Measurements from ENCODE around the gene BICD1.
A peak's percentile ranks its signal among the peaks of the same experiment; 100 is the strongest.

Gene BICD1

DNA sequence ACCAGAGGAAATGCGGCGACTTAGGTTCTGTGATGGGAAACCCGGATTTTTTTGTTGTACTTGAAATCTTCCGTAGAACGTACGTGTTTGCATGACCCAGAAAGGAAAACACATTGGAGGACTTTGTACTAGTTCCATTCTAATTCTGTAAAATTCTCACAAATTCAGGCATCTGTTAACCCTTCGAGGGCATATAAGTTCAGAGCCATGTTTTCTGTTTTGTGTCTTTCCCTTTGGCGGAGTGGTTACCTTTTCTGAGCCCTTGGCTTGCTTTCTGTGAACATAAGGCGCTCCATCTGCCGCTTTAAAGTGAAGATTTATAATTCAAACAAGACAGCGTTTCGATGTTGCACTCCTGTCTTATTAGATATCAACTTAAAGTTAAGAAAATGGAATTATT is 34.2 kb downstream of the BICD1 start:
- Histone ChIP-seq H3K27ac (ENCODE audit: low read depth, low read length) (peak overlapping the region; percentile 88; the same call in 1 of the 2 replicates), H3K27me3 (ENCODE audit: insufficient read depth, low read length) (no peaks in the 10 kb centered on the region), H3K4me3 (ENCODE audit: low read length) (peak overlapping the region; percentile 53; the same call in 1 of the 2 replicates), H3K4me1 (ENCODE audit: insufficient read depth, low read length) (peaks cover 55% of the 10 kb centered on the region), H3K9me3 (ENCODE audit: insufficient read depth, low read depth, low read length) (no peaks in the 10 kb centered on the region), H3K36me3 (ENCODE audit: insufficient read depth, low read length) (0 out of 2 replicates have a peak, but pooled peaks cover 2% of the 10 kb centered on the region), H3K9ac (ENCODE audit: low read depth, low read length) (peak overlapping the region; percentile 29; the same call in 1 of the 2 replicates)
- 94% methylated on average over 12 of the region's 12 CpGs for WGBS

DNA sequence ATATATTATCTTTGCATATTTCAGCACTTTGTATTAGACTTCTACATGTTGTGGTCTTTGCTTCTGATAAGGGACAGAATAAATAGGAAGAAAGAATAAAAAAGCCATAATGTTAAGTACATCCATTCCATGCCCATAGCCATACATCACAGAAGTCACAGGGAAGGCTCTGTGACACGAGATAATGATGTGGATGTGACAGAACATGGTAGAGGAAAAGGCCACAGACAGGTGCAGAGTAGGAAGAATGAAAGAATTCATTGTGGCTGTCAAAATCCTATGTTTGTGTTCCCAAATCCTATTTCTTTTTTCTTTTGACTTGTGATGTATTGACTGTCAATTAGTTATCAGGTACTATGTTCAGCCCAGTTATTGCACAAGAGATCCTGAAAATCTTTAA is 38.4 kb downstream of the BICD1 start:
- H3K4me3 ChIP-seq (ENCODE audit: low read length), result no peak overlapping the region
- WGBS, result 33% methylated on average over 1 of the region's 1 CpG
- no peaks in the 10 kb centered on the region for H3K27me3 ChIP-seq (ENCODE audit: insufficient read depth, low read length)
- no peak overlapping the region for H3K27ac ChIP-seq (ENCODE audit: low read depth, low read length)
- H3K9me3 ChIP-seq (ENCODE audit: insufficient read depth, low read depth, low read length), result peaks cover 2% of the 10 kb centered on the region; the same call in 1 of the 2 replicates
- peaks cover 9% of the 10 kb centered on the region for H3K36me3 ChIP-seq (ENCODE audit: insufficient read depth, low read length)
- no peak overlapping the region for H3K9ac ChIP-seq (ENCODE audit: low read depth, low read length)
- peaks cover 39% of the 10 kb centered on the region for H3K4me1 ChIP-seq (ENCODE audit: insufficient read depth, low read length)

DNA sequence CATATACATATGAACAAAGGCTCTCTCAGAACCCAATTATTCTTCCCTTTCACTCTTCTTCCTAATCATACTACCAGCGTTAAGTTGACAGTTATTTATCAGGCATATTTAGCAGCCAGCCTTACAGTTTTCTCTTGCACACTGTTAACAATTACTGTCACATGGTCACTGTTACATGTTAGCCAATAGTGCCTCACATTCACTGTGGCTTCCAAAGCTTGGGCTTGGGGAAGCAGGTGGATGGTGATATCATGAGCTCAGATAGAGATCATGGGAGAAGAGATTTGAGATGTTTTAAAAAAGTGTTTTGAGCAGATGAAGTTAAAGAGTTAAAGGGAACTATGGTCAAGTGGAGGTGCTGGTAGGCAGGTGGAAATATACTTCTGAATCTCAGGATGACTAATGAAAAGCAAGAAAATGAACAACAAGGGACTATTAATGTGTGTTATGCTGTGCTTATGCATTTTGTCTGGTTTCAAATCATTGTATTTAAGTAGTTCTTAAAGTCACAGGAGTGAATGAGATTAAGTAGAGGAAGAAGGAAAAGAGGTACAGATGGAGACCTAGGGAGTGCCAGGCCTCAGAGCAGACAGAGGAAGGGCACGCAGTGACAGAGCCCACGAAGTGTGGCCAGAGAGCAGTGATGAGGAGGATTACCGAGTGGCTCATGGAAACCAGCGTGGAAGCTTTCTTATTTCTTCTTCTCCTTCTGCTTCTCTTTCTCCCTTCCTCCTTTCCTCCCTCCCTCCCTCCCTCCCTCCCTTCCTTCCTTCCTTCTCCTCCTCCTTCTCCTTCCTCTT is 39.6 kb downstream of the BICD1 start:
- no peak overlapping the region for H3K9ac ChIP-seq (ENCODE audit: low read depth, low read length)
- H3K27ac ChIP-seq (ENCODE audit: low read depth, low read length), result no peak overlapping the region
- 74% methylated on average over 5 of the region's 5 CpGs for WGBS

DNA sequence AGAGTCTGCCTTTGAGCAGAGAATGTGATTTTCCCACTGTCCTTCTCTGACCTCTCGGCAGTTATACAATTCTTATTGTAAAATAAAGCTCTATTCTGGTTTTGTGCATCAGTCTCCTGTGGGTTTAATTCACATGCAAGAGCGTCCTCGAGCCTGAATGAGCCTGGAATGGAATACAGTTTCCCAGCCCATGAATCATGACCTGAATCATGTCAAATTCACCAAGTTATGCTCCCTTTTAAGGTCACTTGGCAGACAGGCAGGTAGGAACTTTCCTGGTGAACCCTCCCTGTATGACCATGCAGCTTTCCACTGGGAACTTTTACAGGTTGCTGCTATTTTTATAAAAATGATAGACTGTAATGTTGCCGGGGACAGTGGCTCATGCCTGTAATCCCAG is 41.7 kb downstream of the BICD1 start:
- WGBS, result 91% methylated on average over 4 of the region's 4 CpGs
- Histone ChIP-seq H3K27ac (ENCODE audit: low read depth, low read length) (no peak overlapping the region), H3K36me3 (ENCODE audit: insufficient read depth, low read length) (peaks cover 15% of the 10 kb centered on the region), H3K4me3 (ENCODE audit: low read length) (no peak overlapping the region), H3K9ac (ENCODE audit: low read depth, low read length) (no peak overlapping the region), H3K9me3 (ENCODE audit: insufficient read depth, low read depth, low read length) (peaks cover 2% of the 10 kb centered on the region; the same call in 1 of the 2 replicates), H3K4me1 (ENCODE audit: insufficient read depth, low read length) (peaks cover 16% of the 10 kb centered on the region), H3K27me3 (ENCODE audit: insufficient read depth, low read length) (no peaks in the 10 kb centered on the region)

More for the DNA sequence above, 39.6 kb downstream of the BICD1 start:
- Histone ChIP-seq H3K27me3 (ENCODE audit: insufficient read depth, low read length) (no peaks in the 10 kb centered on the region), H3K4me1 (ENCODE audit: insufficient read depth, low read length) (peaks cover 27% of the 10 kb centered on the region), H3K4me3 (ENCODE audit: low read length) (no peak overlapping the region), H3K36me3 (ENCODE audit: insufficient read depth, low read length) (peaks cover 9% of the 10 kb centered on the region), H3K9me3 (ENCODE audit: insufficient read depth, low read depth, low read length) (peaks cover 2% of the 10 kb centered on the region; the same call in 1 of the 2 replicates)

DNA sequence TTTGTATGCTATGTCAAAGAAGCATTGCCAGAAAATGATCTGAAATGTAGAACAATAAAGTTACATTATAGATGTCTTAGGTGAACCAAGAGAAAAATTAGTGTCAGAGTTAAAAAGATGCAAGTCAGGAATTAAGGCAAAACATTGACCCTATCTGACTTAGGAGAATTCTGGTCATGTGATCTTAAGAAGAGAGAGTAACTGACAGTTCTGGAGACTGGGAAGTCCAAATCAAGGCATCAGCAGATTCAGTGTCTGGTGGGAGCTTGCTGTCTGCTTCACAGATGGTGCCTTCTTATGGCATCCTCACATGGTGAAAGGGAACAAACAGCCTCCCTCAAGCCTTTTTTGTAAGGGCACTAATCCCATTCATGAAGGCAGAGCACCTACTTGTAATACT is 42.8 kb downstream of the BICD1 start:
- no peaks in the 10 kb centered on the region for H3K27me3 ChIP-seq (ENCODE audit: insufficient read depth, low read length)
- H3K4me1 ChIP-seq (ENCODE audit: insufficient read depth, low read length), result peaks cover 13% of the 10 kb centered on the region
- H3K9ac ChIP-seq (ENCODE audit: low read depth, low read length), result no peak overlapping the region
- H3K36me3 ChIP-seq (ENCODE audit: insufficient read depth, low read length), result peaks cover 17% of the 10 kb centered on the region
- H3K27ac ChIP-seq (ENCODE audit: low read depth, low read length), result no peak overlapping the region
- peaks cover 2% of the 10 kb centered on the region; the same call in 1 of the 2 replicates for H3K9me3 ChIP-seq (ENCODE audit: insufficient read depth, low read depth, low read length)
- no peak overlapping the region for H3K4me3 ChIP-seq (ENCODE audit: low read length)

DNA sequence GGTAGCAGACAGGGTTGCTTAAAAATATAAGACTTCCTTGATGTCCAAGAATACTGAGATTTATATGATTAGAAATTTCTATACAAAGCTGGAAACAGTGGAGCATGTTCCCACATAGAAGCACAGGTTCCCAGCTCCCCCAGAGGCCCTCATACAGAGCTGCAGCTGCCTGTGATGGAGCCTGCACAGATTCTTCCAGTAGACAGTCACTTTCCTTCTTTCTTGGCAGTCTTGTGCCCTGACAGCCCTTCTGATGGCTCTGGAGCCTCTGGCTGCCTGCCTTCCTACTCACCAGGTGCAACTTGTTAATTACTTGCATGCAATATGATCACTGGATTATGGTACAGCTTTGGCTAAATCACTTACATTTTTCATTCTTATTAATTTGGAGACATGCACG is 44.4 kb downstream of the BICD1 start:
- peaks cover 2% of the 10 kb centered on the region; the same call in 1 of the 2 replicates for H3K9me3 ChIP-seq (ENCODE audit: insufficient read depth, low read depth, low read length)
- H3K36me3 ChIP-seq (ENCODE audit: insufficient read depth, low read length), result peaks cover 17% of the 10 kb centered on the region
- H3K27ac ChIP-seq (ENCODE audit: low read depth, low read length), result no peak overlapping the region
- WGBS, result 88% methylated on average over 1 of the region's 1 CpG
- no peak overlapping the region for H3K9ac ChIP-seq (ENCODE audit: low read depth, low read length)
- H3K4me3 ChIP-seq (ENCODE audit: low read length), result no peak overlapping the region
- H3K27me3 ChIP-seq (ENCODE audit: insufficient read depth, low read length), result no peaks in the 10 kb centered on the region
- peaks cover 24% of the 10 kb centered on the region for H3K4me1 ChIP-seq (ENCODE audit: insufficient read depth, low read length)

DNA sequence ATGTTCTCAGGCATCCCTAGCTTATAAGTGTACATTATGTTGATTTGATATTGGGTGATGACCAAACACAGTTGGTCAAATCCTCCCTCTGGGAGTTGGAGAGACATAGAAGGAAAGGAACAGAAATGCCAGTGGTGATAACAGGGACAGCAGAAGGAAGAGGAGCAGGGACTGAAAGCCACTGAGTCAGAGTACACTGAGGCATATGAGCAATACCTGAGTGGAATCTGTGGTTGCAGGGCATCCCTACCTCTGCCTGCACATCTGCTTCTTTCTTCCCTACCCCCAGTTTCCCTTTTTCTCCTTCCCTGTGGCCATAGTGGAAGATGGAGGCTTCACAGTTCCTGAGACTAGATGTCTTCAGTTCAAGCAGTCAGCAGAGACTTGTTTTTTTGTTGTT is 44.9 kb downstream of the BICD1 start:
- Histone ChIP-seq H3K9me3 (ENCODE audit: insufficient read depth, low read depth, low read length) (peaks cover 2% of the 10 kb centered on the region; the same call in 1 of the 2 replicates), H3K36me3 (ENCODE audit: insufficient read depth, low read length) (peaks cover 17% of the 10 kb centered on the region), H3K4me3 (ENCODE audit: low read length) (no peak overlapping the region), H3K9ac (ENCODE audit: low read depth, low read length) (no peak overlapping the region), H3K4me1 (ENCODE audit: insufficient read depth, low read length) (peaks cover 25% of the 10 kb centered on the region), H3K27me3 (ENCODE audit: insufficient read depth, low read length) (no peaks in the 10 kb centered on the region), H3K27ac (ENCODE audit: low read depth, low read length) (no peak overlapping the region)

DNA sequence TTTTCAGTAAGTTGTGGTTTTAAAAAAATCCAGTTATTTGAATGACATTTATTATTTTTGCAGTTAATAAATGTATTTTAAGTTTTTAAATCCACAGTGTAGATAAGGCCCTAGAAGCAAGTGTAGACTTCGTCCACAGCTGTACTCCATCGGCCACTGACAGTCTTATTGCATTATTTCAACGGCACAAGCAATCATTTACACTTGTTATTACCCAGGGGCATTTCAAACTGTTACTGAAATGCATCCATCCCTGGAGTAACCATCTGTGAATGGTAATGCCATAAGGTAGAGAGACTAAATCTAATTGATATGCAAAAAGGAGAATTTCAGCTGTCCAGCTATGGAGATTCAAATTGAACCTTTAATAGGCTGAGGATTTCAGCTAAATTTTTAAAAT is 48.4 kb downstream of the BICD1 start:
- H3K9me3 ChIP-seq (ENCODE audit: insufficient read depth, low read depth, low read length), result no peaks in the 10 kb centered on the region
- WGBS, result 82% methylated on average over 3 of the region's 3 CpGs
- no peaks in the 10 kb centered on the region for H3K27me3 ChIP-seq (ENCODE audit: insufficient read depth, low read length)
- H3K27ac ChIP-seq (ENCODE audit: low read depth, low read length), result no peak overlapping the region
- H3K4me1 ChIP-seq (ENCODE audit: insufficient read depth, low read length), result peaks cover 38% of the 10 kb centered on the region
- H3K4me3 ChIP-seq (ENCODE audit: low read length), result no peak overlapping the region
- H3K9ac ChIP-seq (ENCODE audit: low read depth, low read length), result no peak overlapping the region
- peaks cover 13% of the 10 kb centered on the region for H3K36me3 ChIP-seq (ENCODE audit: insufficient read depth, low read length)

DNA sequence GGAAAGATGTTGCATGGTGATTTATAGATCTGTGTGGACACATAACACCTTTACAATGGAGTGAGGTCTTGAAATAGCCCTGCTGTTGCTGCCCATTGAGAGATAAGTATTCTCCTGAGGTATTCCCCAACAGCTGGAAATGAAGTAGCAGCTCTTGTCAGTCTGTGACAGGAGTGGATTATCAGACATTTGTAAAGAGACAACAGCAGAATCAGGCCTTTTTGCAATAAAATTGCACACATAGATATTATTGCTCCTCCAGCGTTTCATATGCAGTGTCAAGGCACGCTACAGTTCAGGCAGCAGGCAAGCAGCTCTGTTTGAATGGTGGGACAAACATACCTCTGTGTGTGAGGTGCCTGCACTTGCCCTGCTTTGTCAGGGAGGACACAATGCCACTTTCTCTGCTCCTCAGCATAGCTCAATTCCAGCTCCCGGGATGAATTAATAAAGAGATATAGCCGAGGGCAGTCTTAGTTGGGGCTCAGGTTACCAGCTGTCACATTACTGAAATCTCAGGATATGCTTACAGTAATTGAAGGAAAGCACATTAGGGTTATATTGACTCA is 49.4 kb downstream of the BICD1 start:
- Histone ChIP-seq H3K4me3 (ENCODE audit: low read length) (no peak overlapping the region), H3K27ac (ENCODE audit: low read depth, low read length) (no peak overlapping the region), H3K4me1 (ENCODE audit: insufficient read depth, low read length) (peaks cover 38% of the 10 kb centered on the region), H3K27me3 (ENCODE audit: insufficient read depth, low read length) (no peaks in the 10 kb centered on the region), H3K36me3 (ENCODE audit: insufficient read depth, low read length) (peaks cover 18% of the 10 kb centered on the region), H3K9ac (ENCODE audit: low read depth, low read length) (no peak overlapping the region), H3K9me3 (ENCODE audit: insufficient read depth, low read depth, low read length) (no peaks in the 10 kb centered on the region)
- 79% methylated on average over 4 of the region's 4 CpGs for WGBS

DNA sequence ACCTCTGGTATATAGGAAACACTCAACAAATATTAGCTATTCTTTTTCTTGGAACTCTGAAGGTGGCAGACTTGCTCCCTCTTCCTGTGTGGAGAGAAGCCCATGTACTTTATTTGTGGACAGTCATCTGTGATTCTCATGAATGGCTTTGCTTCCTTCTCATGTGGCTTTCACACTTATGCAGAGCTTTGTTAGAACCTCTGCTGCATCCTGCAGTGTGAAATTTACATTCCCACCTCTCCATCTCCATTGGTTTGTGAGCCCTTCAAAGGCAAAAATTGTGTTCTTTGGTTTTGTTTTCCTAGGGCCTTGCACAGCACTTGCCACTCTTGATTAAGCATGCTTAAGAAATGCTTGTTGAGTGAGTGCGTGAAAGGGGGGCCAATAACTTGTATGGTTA is 51.9 kb downstream of the BICD1 start:
- Histone ChIP-seq H3K4me1 (ENCODE audit: insufficient read depth, low read length) (peaks cover 38% of the 10 kb centered on the region), H3K9ac (ENCODE audit: low read depth, low read length) (no peak overlapping the region), H3K4me3 (ENCODE audit: low read length) (no peak overlapping the region), H3K27me3 (ENCODE audit: insufficient read depth, low read length) (no peaks in the 10 kb centered on the region), H3K36me3 (ENCODE audit: insufficient read depth, low read length) (peaks cover 20% of the 10 kb centered on the region; the same call in 1 of the 2 replicates), H3K27ac (ENCODE audit: low read depth, low read length) (no peak overlapping the region), H3K9me3 (ENCODE audit: insufficient read depth, low read depth, low read length) (no peaks in the 10 kb centered on the region)
- 94% methylated on average over 1 of the region's 1 CpG for WGBS

DNA sequence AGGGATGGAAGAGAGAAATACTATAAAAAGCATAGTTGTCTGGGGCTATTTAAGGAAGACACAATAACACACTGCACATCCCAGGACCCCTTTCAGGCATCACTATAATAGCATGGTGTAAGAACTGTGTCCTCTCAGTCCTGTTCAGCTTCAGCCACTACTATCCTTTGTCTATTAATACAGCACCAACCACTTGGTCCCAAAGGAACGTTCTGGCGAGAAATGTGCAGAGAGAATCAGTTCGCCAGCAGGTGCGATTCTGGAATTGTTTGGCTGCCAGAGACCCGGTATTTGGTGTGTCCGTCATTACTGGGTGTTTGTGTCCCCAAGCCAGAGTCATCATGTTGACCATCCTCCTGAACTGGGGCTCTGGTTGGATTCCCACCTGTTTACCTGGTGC is 52.7 kb downstream of the BICD1 start:
- H3K4me1 ChIP-seq (ENCODE audit: insufficient read depth, low read length), result peaks cover 30% of the 10 kb centered on the region
- no peak overlapping the region for H3K9ac ChIP-seq (ENCODE audit: low read depth, low read length)
- peaks cover 18% of the 10 kb centered on the region; the same call in 1 of the 2 replicates for H3K36me3 ChIP-seq (ENCODE audit: insufficient read depth, low read length)
- H3K27ac ChIP-seq (ENCODE audit: low read depth, low read length), result no peak overlapping the region
- H3K4me3 ChIP-seq (ENCODE audit: low read length), result no peak overlapping the region
- WGBS, result 96% methylated on average over 6 of the region's 6 CpGs
- H3K9me3 ChIP-seq (ENCODE audit: insufficient read depth, low read depth, low read length), result no peaks in the 10 kb centered on the region
- no peaks in the 10 kb centered on the region for H3K27me3 ChIP-seq (ENCODE audit: insufficient read depth, low read length)
